Measurements from ENCODE around the gene PDSS2. TPM values are rescaled to one million over a fixed set of nuclear protein-coding genes. Genes with fewer than 3 reads are reported as not detected.

Gene PDSS2
- polyA plus RNA-seq, 3 donors: 10.1 to 13.9 (median 13.3) TPM

DNA sequence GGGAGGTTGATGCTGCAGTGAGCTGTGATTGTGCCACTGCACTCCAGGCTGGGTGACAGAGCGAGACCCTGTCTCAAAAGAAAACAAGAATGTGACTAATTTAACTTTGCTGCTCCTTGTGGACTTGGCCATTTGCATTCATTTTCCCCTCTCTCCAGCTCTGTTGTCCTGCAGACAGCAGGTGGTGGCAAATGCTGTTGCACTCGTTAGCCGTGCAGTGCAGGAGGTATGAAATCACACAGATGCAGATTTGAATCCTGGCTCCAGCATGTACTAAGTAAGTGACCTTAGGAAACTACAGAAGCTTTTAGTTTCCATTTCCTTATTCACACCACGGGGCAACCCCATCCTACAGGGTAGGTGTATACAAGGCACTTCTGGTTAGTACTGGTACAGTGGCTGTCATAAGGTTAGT, 334.4 kb downstream of the PDSS2 start:
- Histone ChIP-seq H3K4me2 (replicated peaks; ENCODE audit: extremely low read depth, low read length, poor library complexity, severe bottlenecking) (no peak overlapping the region), H3K9me3 (replicated peaks in 1 of 2; ENCODE audit: control insufficient read depth in 1 of 2, insufficient read depth in 1 of 2, low read length in 2 of 2) (no peaks in the 10 kb centered on the region), H3K4me1 (ENCODE audit: control insufficient read depth in 1 of 2, insufficient read depth in 2 of 2, low read length in 2 of 2) (no peaks in the 10 kb centered on the region), H3K9ac (ENCODE audit: insufficient read depth, low read length, poor library complexity, severe bottlenecking) (no peak overlapping the region), H3K27ac (ENCODE audit: low read depth in 1 of 2, low read length in 2 of 2) (no peak overlapping the region), H3K27me3 (ENCODE audit: control insufficient read depth in 2 of 2, insufficient read depth in 2 of 2, low read length in 2 of 2) (no peaks in the 10 kb centered on the region), H4K20me1 (ENCODE audit: insufficient read depth, low read length) (no peaks in the 10 kb centered on the region), H3K36me3 (replicated peaks in 1 of 2; ENCODE audit: control insufficient read depth in 1 of 2, insufficient read depth in 2 of 2, low read length in 2 of 2) (no peaks in the 10 kb centered on the region), H3K4me3 (replicated peaks in 1 of 3; ENCODE audit: low read depth in 2 of 3, low read length in 3 of 3) (no peak overlapping the region), H3K79me2 (ENCODE audit: insufficient read depth, low read length) (no peaks in the 10 kb centered on the region), H2AFZ (ENCODE audit: insufficient read depth, low read depth, low read length, poor library complexity, severe bottlenecking) (no peak overlapping the region)
- Mint-ChIP-seq H3K4me3 (no peak overlapping the region), H3K36me3 (no peaks in the 10 kb centered on the region), H3K9me3 (no peaks in the 10 kb centered on the region), H3K4me1 (peaks cover 3% of the 10 kb centered on the region), H3K27ac (no peak overlapping the region), H3K27me3 (ENCODE audit: low read depth in 3 of 3) (peaks cover 2 to 7% (median 3%) of the 10 kb centered on the region in 3 donors)
- no peak for DNase-seq
- TF ChIP-seq, protein P1, sequence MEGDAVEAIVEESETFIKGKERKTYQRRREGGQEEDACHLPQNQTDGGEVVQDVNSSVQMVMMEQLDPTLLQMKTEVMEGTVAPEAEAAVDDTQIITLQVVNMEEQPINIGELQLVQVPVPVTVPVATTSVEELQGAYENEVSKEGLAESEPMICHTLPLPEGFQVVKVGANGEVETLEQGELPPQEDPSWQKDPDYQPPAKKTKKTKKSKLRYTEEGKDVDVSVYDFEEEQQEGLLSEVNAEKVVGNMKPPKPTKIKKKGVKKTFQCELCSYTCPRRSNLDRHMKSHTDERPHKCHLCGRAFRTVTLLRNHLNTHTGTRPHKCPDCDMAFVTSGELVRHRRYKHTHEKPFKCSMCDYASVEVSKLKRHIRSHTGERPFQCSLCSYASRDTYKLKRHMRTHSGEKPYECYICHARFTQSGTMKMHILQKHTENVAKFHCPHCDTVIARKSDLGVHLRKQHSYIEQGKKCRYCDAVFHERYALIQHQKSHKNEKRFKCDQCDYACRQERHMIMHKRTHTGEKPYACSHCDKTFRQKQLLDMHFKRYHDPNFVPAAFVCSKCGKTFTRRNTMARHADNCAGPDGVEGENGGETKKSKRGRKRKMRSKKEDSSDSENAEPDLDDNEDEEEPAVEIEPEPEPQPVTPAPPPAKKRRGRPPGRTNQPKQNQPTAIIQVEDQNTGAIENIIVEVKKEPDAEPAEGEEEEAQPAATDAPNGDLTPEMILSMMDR (IDR thresholded peaks at IDR 0.05): no peak
- WGBS (ENCODE audit: insufficient coverage): 100% methylated on average over 1 of the region's 4 CpGs
- intact Hi-C loops (cut with micrococcal nuclease): no loop called here

DNA sequence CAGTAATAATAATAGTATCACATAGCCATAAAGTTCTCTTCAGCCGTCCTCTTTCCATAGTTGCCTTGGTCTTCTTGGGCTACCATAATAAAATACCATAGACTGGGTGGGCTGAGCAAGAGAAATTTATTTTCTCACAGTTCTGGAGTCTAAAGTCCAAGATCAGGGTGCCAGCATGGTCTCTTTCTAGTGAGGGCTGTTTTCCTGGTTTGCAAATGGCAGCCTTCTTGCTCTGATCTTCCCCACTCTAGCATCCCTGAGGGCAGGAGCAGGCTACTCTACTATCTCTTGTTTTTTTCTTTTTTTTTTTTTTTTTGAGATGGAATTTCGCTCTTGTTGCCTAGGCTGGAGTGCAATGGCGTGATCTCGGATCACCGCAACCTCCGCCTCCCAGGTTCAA, 335.9 kb downstream of the PDSS2 start:
- no peak overlapping the region for H3K9ac ChIP-seq (ENCODE audit: insufficient read depth, low read length, poor library complexity, severe bottlenecking)
- H3K36me3 ChIP-seq (replicated peaks in 1 of 2; ENCODE audit: control insufficient read depth in 1 of 2, insufficient read depth in 2 of 2, low read length in 2 of 2): no peaks in the 10 kb centered on the region
- DNase-seq: no peak
- Mint-ChIP-seq H3K4me3 (no peak overlapping the region), H3K27ac (peak overlapping the region in 1 of 7 donors; percentile 58), H3K36me3 (no peaks in the 10 kb centered on the region), H3K4me1 (peaks cover 6% of the 10 kb centered on the region), H3K27me3 (ENCODE audit: low read depth in 3 of 3) (peaks cover 2 to 7% (median 4%) of the 10 kb centered on the region in 3 donors), H3K9me3 (no peaks in the 10 kb centered on the region)
- intact Hi-C loops (cut with micrococcal nuclease): no loop called here
- no peak overlapping the region for H3K27ac ChIP-seq (ENCODE audit: low read depth in 1 of 2, low read length in 2 of 2)
- no CpG with 5 or more reads among the region's 6 CpGs for WGBS (ENCODE audit: insufficient coverage)
- H3K4me2 ChIP-seq (replicated peaks; ENCODE audit: extremely low read depth, low read length, poor library complexity, severe bottlenecking): no peak overlapping the region
- no peaks in the 10 kb centered on the region for H3K9me3 ChIP-seq (replicated peaks in 1 of 2; ENCODE audit: control insufficient read depth in 1 of 2, insufficient read depth in 1 of 2, low read length in 2 of 2)
- H3K79me2 ChIP-seq (ENCODE audit: insufficient read depth, low read length): no peaks in the 10 kb centered on the region
- no peaks in the 10 kb centered on the region for H4K20me1 ChIP-seq (ENCODE audit: insufficient read depth, low read length)
- no peak overlapping the region for H3K4me3 ChIP-seq (replicated peaks in 1 of 3; ENCODE audit: low read depth in 2 of 3, low read length in 3 of 3)
- H3K4me1 ChIP-seq (ENCODE audit: control insufficient read depth in 1 of 2, insufficient read depth in 2 of 2, low read length in 2 of 2): no peaks in the 10 kb centered on the region
- TF ChIP-seq, protein P1 (IDR thresholded peaks at IDR 0.05): no peak
- H3K27me3 ChIP-seq (ENCODE audit: control insufficient read depth in 2 of 2, insufficient read depth in 2 of 2, low read length in 2 of 2): no peaks in the 10 kb centered on the region
- H2AFZ ChIP-seq (ENCODE audit: insufficient read depth, low read depth, low read length, poor library complexity, severe bottlenecking): no peak overlapping the region
